Endothelial cell of umbilical vein (primary cell): ENCODE results near the gene MBL2. TPM values are rescaled to one million over a fixed set of nuclear protein-coding genes. Genes with fewer than 3 reads are reported as not detected.

Source experiments
- BruUV-seq: library from RNA; stranded (reverse); fragments of 400-500 nt; replicated peaks from 2 replicates; lab custom pipeline; 2021; lab: Mats Ljungman, UMichigan
- CTCF ChIA-PET: fragments of 300-600, 350-600 bp; sonication (Branson Sonifier 250); formaldehyde crosslinking; loops from one replicate; lab custom pipeline; 2021; ENCODE audit warnings: antibody characterized with exemption, inconsistent platforms; lab: Charles Lee
- POLR2A ChIA-PET: fragments of 300-600, 350-600 bp; sonication (Branson Sonifier 250); formaldehyde crosslinking; loops from one replicate; lab custom pipeline; 2021; ENCODE audit warnings: antibody characterized with exemption, inconsistent platforms; lab: Charles Lee
- DNase-seq: peaks from one replicate; pipeline ENCODE4 v3.0.0-alpha.2; 2011; ENCODE audit warnings: low read depth, low spot score
- FAIRE-seq: peaks from 2 replicates; lab custom pipeline; 2011; peaks lifted over from hg19 to GRCh38; lab: Jason Lieb, UNC
- H2AFZ ChIP-seq: 2 replicates; pipeline ENCODE4 v1.6.0; 2012; ENCODE audit warnings: low read depth, low read length, control low read depth, inconsistent platforms
- H3K27ac ChIP-seq: 2 replicates; pipeline ENCODE4 v1.5.1; 2011; ENCODE audit warnings: low read depth, mild to moderate bottlenecking, control low read depth, low read length, moderate library complexity; ENCODE audit not compliant: insufficient read depth
- H3K27me3 ChIP-seq, 2 experiments: 2 replicates each; pipeline versions ENCODE4 v1.6.0 to v1.6.1; 2011; ENCODE audit warnings: low read length in 2 of 2, mixed read lengths in 1 of 2; ENCODE audit not compliant: control insufficient read depth in 2 of 2, insufficient read depth in 2 of 2
- H3K36me3 ChIP-seq, 2 experiments: 2 replicates in 1 of 2; 3 replicates in 1 of 2; pipeline ENCODE4 v1.5.1; 2011; ENCODE audit warnings: low read length in 2 of 2, mild to moderate bottlenecking in 1 of 2, moderate library complexity in 1 of 2; ENCODE audit not compliant: control insufficient read depth in 2 of 2, insufficient read depth in 2 of 2; ENCODE audit errors: extremely low read depth in 1 of 2
- H3K4me1 ChIP-seq: 3 replicates; pipeline ENCODE4 v1.5.1; 2011; ENCODE audit warnings: mild to moderate bottlenecking, low read length; ENCODE audit not compliant: control insufficient read depth, insufficient read depth; ENCODE audit errors: extremely low read depth
- H3K4me2 ChIP-seq: 2 replicates; pipeline ENCODE4 v1.6.1; 2011; ENCODE audit warnings: low read length, control low read depth, mixed read lengths; ENCODE audit not compliant: insufficient read depth
- H3K4me3 ChIP-seq, 3 experiments: fragments of 200-600 bp in 1 of 3; sonication (generic), shearing (Covaris generic) in 1 of 3; replicated peaks in 1 of 3; 2 replicates each; pipeline ENCODE4 v1.5.1; 2011 to 2016; ENCODE audit warnings: control low read depth in 3 of 3, low read length in 3 of 3, mild to moderate bottlenecking in 2 of 3, inconsistent platforms in 1 of 3, low read depth in 1 of 3, moderate library complexity in 1 of 3; ENCODE audit not compliant: insufficient read depth in 1 of 3
- H3K79me2 ChIP-seq: 2 replicates; pipeline ENCODE4 v1.6.0; 2012; ENCODE audit warnings: low read length, inconsistent platforms; ENCODE audit not compliant: control insufficient read depth, insufficient read depth
- H3K9ac ChIP-seq: replicated peaks from 2 replicates; pipeline ENCODE3; 2011; ENCODE audit warnings: low read length, control low read depth; ENCODE audit not compliant: insufficient read depth; ENCODE audit errors: extremely low read depth
- H3K9me1 ChIP-seq: replicated peaks from 3 replicates; pipeline ENCODE4 v1.6.0; 2011; ENCODE audit warnings: mild to moderate bottlenecking, low read length; ENCODE audit not compliant: control insufficient read depth, insufficient read depth; ENCODE audit errors: extremely low read depth
- H3K9me3 ChIP-seq: replicated peaks from 2 replicates; pipeline ENCODE4 v1.5.1; 2012; ENCODE audit warnings: low read length, inconsistent platforms; ENCODE audit not compliant: control insufficient read depth, insufficient read depth
- H4K20me1 ChIP-seq: replicated peaks from 2 replicates; pipeline ENCODE3; 2011; ENCODE audit warnings: mild to moderate bottlenecking, low read length; ENCODE audit not compliant: control insufficient read depth, insufficient read depth; ENCODE audit errors: extremely low read depth
- CTCF ChIP-seq, 2 donors: IDR thresholded peaks; 1 replicate in 1 of 2; 2 replicates in 1 of 2; pipeline ENCODE4 v1.5.1; 2011; ENCODE audit warnings: low read length in 2 of 2, mild to moderate bottlenecking in 2 of 2, moderate library complexity in 2 of 2, control low read depth in 1 of 2, inconsistent platforms in 1 of 2, low read depth in 1 of 2; ENCODE audit not compliant: insufficient read depth in 1 of 2; ENCODE audit errors: extremely low read depth in 1 of 2
- EZH2 ChIP-seq: IDR thresholded peaks from 2 replicates; pipeline ENCODE4 v1.6.1; 2012; ENCODE audit warnings: borderline replicate concordance, low read depth, mild to moderate bottlenecking, moderate library complexity, low read length, inconsistent platforms; ENCODE audit not compliant: severe bottlenecking
- FOS ChIP-seq: IDR thresholded peaks from 2 replicates; pipeline ENCODE4 v1.6.1; 2011; ENCODE audit warnings: mild to moderate bottlenecking, low read length, moderate library complexity, borderline replicate concordance; ENCODE audit not compliant: insufficient read depth
- GATA2 ChIP-seq: IDR thresholded peaks from 2 replicates; pipeline ENCODE4 v1.7.0; 2011; ENCODE audit warnings: low read depth, mild to moderate bottlenecking, moderate library complexity, mixed read lengths, low read length; ENCODE audit not compliant: insufficient read length, insufficient read depth
- JUN ChIP-seq: IDR thresholded peaks from 2 replicates; pipeline ENCODE4 v1.6.1; 2011; ENCODE audit warnings: borderline replicate concordance, low read depth; ENCODE audit not compliant: insufficient read length, insufficient read depth
- MAX ChIP-seq: IDR thresholded peaks from 2 replicates; pipeline ENCODE4 v1.6.1; 2011; ENCODE audit not compliant: insufficient read depth, insufficient read length
- MYC ChIP-seq: IDR thresholded peaks from one replicate; pipeline ENCODE4 v1.6.1; 2011; ENCODE audit warnings: mild to moderate bottlenecking, low read depth, low read length
- POLR2A ChIP-seq: IDR thresholded peaks from 2 replicates; pipeline ENCODE4 v1.6.1; 2012; ENCODE audit warnings: low read depth, mild to moderate bottlenecking, control low read depth, low read length
- POLR2AphosphoS5 ChIP-seq: IDR thresholded peaks from 2 replicates; pipeline ENCODE4 v1.6.1; 2012; ENCODE audit warnings: low read depth, mild to moderate bottlenecking, control low read depth, low read length, moderate library complexity; ENCODE audit not compliant: insufficient read depth
- dilution Hi-C: fragments of 300-500 bp; cut with MboI; formaldehyde crosslinking; loops from one replicate; pipeline ENCODE4 v1.15.0; 2019; ENCODE audit warnings: low sequenced_read_pairs; ENCODE audit not compliant: extremely low pct_ligation_motif_present
- intact Hi-C: fragments of 100-400 bp; cut with micrococcal nuclease; formaldehyde crosslinking; loops from one replicate; pipeline ENCODE4 v1.10.0; 2022
- polyA plus RNA-seq, 4 experiments: library from polyadenylated mRNA; depleted of rRNA in 3 of 4; stranded (reverse) in 3 of 4; unstranded in 1 of 4; fragments of >200 nt; gene quantifications; 2 replicates each; pipeline versions ENCODE4 v1.2.1 to v1.2.3, GENCODE V29; 2011 to 2012; ENCODE audit warnings: missing spikeins in 1 of 4
- total RNA-seq: library from RNA; stranded (reverse); gene quantifications from 2 replicates; pipeline ENCODE4 v1.2.3, GENCODE V29; 2021

MBL2 gene
- total and polyA plus RNA-seq, 2 donors (not counting 3 experiments of a cell fraction or from before 2014, with no cell fraction given) = not detected

- dilution Hi-C loops = no loop called here
These were observed 1.7 kb downstream of the MBL2 start for GRCh38 chr10:52770904-52771303.

GRCh38 chr10:52769966-52770365 lies 2.6 kb downstream of the MBL2 start:
- H3K9ac ChIP-seq = no peak overlapping the region
- H2AFZ ChIP-seq = no peak overlapping the region
- H3K36me3 ChIP-seq = no peaks in the 10 kb centered on the region
- H4K20me1 ChIP-seq = no peaks in the 10 kb centered on the region
- BruUV-seq = no TSS peak
- ChIA-PET POLR2A (no interaction called here), CTCF (interaction anchor here (2.6 to 3.2 kb wide), 2 partner anchors 9 to 11 kb away, joined by 12 to 36 read pairs; no protein-coding TSS in a partner anchor)
- H3K27ac ChIP-seq = no peak overlapping the region
- no peaks in the 10 kb centered on the region for H3K9me3 ChIP-seq
- no peak for FAIRE-seq
- peaks cover 0 to 2% of the 10 kb centered on the region in 2 experiments for H3K27me3 ChIP-seq
- TF ChIP-seq JUN (no peak), GATA2 (no peak), MAX (no peak), POLR2AphosphoS5 (no peak), POLR2A (no peak), MYC (no peak), EZH2 (no peak), CTCF (IDR thresholded peaks at IDR 0.05; ENCODE audit: extremely low read depth in 1 of 2, insufficient read depth in 1 of 2, low read depth in 1 of 2, low read length in 2 of 2) (no peak), FOS (no peak)
- intact Hi-C loops = no loop called here
- H3K79me2 ChIP-seq = no peaks in the 10 kb centered on the region
- dilution Hi-C loops = no loop called here
- no peaks in the 10 kb centered on the region for H3K9me1 ChIP-seq
- no peak for DNase-seq
- no peak overlapping the region for H3K4me2 ChIP-seq
- no peaks in the 10 kb centered on the region for H3K4me1 ChIP-seq
- H3K4me3 ChIP-seq = no peak overlapping the region

More at GRCh38 chr10:52770904-52771303, 1.7 kb downstream of the MBL2 start:
- Histone ChIP-seq H3K27ac (no peak overlapping the region), H3K9ac (no peak overlapping the region), H3K27me3 (peaks cover 0 to 2% of the 10 kb centered on the region in 2 experiments), H2AFZ (no peak overlapping the region), H3K9me3 (no peaks in the 10 kb centered on the region), H3K79me2 (no peaks in the 10 kb centered on the region), H4K20me1 (no peaks in the 10 kb centered on the region), H3K4me1 (no peaks in the 10 kb centered on the region), H3K9me1 (no peaks in the 10 kb centered on the region), H3K4me3 (no peak overlapping the region), H3K36me3 (no peaks in the 10 kb centered on the region), H3K4me2 (no peak overlapping the region)
- no TSS peak for BruUV-seq
- intact Hi-C loops = no loop called here
- DNase-seq (no peak), FAIRE-seq (no peak)
- POLR2A ChIA-PET = no interaction called here
- TF ChIP-seq GATA2 (no peak), POLR2AphosphoS5 (no peak)
- CTCF ChIA-PET = interaction anchor here (1.0 to 3.2 kb wide), 5 partner anchors 8 to 30 kb away, joined by 3 to 36 read pairs (median 5); no protein-coding TSS in a partner anchor
